IPS DF 4.7 (cell line): ENCODE data around the gene DES.
A peak's percentile ranks its signal among the peaks of the same experiment; 100 is the strongest.

Experiments used
- DNase-seq: peaks from one replicate; pipeline ENCODE4 v3.0.0-alpha.2; 2013; ENCODE audit warnings: low spot score; ENCODE audit errors: extremely low read depth

Gene DES

GRCh38 chr2:219419331-219420197 lies 1.4 kb downstream of the DES start:
- DNase-seq, result no peak

DNA sequence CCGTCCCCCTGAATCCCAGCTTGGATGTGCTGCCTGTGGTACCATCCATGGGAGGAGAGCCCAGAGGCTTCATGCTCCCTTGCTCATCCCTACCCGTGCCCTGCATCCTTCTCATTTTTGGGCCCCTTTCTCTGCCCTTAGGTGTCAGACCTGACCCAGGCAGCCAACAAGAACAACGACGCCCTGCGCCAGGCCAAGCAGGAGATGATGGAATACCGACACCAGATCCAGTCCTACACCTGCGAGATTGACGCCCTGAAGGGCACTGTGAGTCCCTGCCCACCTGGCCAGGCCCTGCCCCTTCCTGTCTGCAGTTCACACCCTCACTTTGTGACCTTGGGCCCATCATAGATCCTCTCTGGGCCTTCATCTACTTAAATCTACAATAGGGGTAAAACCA lies 2.5 kb downstream of the DES start:
- DNase-seq, result no peak

- DNase-seq, result no peak
Measured at GRCh38 chr2:219421323-219421722, 3.1 kb downstream of the DES start.

- no peak for DNase-seq
Measured at GRCh38 chr2:219422952-219423534, 4.9 kb downstream of the DES start.

GRCh38 chr2:219423652-219424377 lies 5.6 kb downstream of the DES start:
- no peak for DNase-seq

DNA sequence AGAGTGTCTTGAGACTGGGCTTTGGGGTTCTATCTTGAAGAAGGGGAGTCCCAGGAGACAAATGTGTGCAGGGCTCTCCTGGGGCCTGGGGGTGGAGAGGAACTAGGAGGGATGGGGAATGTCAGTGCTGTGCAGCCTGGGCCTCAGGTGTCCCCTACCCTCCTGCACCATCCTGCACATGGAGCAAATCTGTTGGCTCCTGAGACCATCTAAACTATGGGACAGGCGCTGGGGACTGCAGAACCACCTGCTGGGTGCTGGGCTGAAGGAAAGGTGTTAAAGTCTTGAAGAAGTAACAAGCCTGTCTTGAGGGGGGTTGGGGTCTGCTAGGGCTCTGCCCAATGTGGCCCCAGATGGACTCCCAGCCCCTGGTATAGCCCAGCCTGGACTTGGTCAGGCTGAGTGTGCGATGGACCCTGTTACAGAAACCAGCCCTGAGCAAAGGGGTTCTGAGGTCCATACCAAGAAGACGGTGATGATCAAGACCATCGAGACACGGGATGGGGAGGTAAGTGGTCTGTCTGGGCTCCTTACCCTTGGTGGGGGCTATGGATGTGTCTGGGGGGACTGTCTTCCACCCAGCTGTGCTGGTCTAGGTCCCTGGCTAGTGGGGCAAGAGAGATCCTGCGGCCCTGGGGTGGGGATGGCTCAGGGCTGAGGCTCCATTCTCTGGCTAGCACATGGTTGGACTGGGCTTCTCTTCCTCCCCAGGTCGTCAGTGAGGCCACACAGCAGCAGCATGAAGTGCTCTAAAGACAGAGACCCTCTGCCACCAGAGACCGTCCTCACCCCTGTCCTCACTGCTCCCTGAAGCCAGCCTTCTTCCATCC lies 7.3 kb downstream of the DES start:
- DNase-seq, result no peak

DNA sequence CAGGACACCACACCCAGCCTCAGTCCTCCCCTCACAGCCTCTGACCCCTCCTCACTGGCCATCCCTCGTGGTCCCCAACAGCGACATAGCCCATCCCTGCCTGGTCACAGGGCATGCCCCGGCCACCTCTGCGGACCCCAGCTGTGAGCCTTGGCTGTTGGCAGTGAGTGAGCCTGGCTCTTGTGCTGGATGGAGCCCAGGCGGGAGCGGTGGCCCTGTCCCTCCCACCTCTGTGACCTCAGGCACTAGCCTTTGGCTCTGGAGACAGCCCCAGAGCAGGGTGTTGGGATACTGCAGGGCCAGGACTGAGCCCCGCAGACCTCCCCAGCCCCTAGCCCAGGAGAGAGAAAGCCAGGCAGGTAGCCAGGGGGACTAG lies 7.9 kb downstream of the DES start:
- no peak for DNase-seq

- DNase-seq, result no peak
Measured at GRCh38 chr2:219426534-219427136, 8.5 kb downstream of the DES start.

GRCh38 chr2:219428469-219428868 lies 10.3 kb downstream of the DES start:
- no peak for DNase-seq

DNA sequence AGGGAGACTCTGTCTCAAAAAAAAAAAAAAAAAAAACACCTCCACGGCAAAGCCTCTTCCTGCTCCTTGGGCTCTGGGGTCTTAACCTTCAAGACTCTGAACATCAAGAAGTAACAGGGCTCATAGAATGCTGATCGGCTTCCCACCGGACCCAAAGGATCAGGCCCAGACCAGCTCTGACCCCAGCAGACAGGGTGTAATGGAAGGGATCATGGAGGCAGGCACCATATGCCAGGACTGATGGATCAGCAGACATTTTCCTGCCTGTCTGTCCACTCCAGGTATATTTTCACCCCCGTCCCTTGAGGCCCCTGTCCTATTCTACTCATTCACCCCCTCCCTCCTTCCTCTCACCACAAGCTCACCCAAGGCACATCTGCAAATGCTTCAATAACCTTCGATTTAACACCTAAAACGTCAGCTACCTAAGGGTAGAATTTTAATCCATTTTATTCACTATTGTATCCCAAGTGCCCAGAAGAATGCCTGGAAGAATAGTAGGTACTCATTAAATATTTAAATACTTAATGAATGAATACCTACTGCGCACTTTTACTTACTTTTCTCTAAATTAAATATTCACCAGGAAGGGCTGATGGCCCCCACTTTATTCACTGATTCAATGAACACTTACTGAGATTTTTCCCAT lies 11.9 kb downstream of the DES start:
- DNase-seq, result no peak

DNA sequence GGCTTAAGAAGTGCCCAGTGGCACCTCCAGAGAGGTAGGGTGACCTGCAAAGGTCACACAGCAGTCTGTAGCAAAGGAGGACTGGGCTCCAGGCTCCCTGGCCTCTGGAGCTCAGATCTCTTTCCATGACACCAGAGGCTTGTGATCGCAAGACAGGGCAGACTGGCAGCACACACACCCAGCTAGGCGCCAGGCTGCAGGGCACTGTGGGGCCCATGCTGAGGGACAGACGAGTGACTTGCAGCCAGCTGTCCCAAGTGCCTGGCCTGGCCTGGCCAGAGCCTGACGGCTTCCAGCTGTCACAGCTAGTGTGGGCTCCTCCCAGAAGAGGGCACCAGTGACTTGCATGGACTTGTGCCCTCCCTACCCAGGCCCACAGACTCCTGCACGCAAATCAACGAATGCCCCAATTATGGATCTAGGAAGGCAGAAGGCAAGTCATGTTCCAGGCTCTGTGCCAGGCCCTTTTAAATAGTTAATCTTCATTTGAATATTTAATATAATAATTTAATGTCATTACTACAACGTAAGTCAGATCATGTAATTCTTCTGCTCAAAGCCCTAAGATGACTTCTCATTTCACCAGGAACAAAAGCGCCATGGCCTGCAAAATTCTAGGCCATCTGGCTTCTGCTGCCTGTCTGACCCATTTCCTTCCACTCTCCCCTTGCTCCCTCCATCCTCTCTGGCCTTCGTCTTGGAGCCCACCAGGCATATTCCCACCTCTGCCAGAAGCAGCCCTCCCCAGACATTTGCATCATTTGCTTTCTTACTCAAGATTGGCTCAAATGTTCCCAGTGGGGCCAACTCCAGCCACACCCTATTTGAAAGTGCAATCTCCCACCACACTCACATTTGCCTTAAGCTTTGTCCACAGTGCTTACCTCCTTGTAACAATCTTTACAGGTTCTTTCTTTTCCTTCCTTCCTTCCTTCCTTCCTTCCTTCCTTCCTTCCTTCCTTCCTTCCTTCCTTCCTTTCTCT lies 12.7 kb downstream of the DES start:
- DNase-seq, result no peak

DNA sequence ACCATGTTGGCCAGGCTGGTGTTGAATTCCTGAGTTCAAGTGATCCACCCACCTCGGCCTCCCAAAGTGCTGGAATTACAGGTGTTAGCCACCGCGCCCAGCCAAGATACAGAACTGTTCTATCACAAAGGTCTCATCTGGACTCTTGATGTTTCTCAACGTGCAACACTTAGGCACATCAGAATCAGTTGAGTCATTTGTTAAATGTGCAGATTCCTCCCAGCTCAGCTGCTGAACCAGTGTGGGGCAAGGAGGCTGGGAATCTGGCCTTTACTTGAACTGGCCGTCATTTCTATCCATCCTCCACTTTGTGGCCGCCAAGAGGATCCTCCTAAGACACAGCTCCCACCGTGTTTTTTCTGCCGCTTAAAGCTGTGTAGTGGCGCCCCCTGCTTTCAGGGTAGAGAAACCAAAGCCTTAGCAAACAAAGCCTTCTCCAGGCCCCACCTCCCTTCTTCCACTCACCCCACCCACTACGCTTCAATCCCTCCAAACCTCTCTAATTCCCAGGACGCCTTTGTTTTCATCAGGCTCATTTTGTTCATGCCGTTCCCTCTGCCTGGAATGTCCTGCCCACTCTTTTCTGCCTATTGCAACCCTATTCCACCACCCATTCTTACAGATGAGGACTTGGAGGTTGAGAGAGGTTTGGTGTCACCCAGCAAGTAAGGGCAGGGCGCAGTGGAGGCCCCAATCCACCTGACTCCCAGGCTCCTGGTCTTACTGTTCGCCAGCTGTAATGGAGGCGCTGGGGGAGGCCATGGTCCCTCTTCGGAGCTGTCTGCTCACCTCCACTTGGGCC lies 15.7 kb downstream of the DES start:
- DNase-seq, result peak; percentile 79

GRCh38 chr2:219434468-219434717 lies 16.2 kb downstream of the DES start:
- DNase-seq, result no peak

DNA sequence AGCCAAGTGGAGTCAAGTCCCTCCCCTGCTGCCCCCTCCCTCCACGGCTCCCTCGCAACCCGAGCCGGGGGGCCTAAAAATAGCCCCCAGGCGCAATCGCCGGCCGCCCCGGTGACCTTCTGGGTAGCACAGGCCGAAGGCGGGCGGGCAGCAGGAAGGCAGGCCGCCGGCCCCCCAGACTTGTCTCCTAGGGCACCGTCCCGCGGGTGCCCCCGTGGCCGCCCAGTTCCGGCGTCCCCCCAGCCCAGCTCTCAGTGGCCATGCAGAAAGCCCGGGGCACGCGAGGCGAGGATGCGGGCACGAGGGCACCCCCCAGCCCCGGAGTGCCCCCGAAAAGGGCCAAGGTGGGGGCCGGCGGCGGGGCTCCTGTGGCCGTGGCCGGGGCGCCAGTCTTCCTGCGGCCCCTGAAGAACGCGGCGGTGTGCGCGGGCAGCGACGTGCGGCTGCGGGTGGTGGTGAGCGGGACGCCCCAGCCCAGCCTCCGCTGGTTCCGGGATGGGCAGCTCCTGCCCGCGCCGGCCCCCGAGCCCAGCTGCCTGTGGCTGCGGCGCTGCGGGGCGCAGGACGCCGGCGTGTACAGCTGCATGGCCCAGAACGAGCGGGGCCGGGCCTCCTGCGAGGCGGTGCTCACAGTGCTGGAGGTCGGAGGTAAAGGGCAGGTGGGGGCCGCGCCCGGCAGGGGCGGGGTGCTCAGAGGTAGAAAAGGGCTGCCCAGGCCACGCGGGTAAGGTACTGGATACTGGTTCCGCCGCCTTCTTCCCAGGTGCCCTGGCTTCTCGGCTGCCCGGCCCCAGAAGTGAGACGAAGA lies 16.7 kb downstream of the DES start, which contains the start of gene SPEG:
TSS of gene SPEG (plus strand) at position 126 of the 808 bp plus-strand sequence. CDS start at position 261, 135 bp downstream.
- DNase-seq, result no peak

- no peak for DNase-seq
Measured at GRCh38 chr2:219435701-219436100, 17.5 kb downstream of the DES start.

- no peak for DNase-seq
Measured at GRCh38 chr2:219436491-219436890, 18.3 kb downstream of the DES start.

DNA sequence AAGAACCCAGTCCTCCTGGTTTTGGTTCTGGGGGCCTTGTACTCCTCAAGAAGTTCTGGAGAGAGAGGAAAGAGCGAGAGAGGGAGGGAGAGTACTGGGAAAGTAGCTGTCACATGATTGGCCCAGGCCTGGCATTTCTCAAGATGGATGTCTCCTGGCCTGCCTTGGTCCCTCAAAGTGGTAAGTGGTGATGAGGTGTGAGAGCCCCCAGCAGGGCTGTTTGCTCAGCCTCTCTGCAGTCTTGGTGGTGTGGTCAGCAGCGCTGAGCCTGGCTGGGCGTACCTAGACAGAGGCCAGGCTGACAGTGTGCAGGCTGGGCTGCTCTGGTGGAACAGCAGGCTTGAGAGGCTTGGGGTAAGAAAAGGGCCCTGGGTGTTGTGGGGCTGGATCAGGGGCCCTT lies 19.0 kb downstream of the DES start:
- DNase-seq, result no peak

- no peak for DNase-seq
Measured at GRCh38 chr2:219437690-219438206, 19.6 kb downstream of the DES start.
